HFF-Myc (cell line): ENCODE results near the gene SLC6A11.

Experiments
- DNase-seq: peaks from one replicate; pipeline ENCODE4 v3.0.0-alpha.2; 2011; ENCODE audit warnings: low read depth; ENCODE audit errors: extremely low read depth
- H3K4me3 ChIP-seq: replicated peaks from 2 replicates; pipeline ENCODE4 v1.5.1; 2011; ENCODE audit warnings: low read depth, mild to moderate bottlenecking, control low read depth, low read length
- CTCF ChIP-seq: IDR thresholded peaks from 2 replicates; pipeline ENCODE4 v1.5.1; 2012; ENCODE audit warnings: mild to moderate bottlenecking, low read depth, low read length, control low read depth; ENCODE audit errors: missing control alignments

The SLC6A11 gene

GRCh38 chr3:10929978-10930665, 114.1 kb downstream of the SLC6A11 start:
- no peak for TF ChIP-seq CTCF
- no peak overlapping the region for H3K4me3 ChIP-seq
- no peak for DNase-seq

GRCh38 chr3:10930666-10931040, 114.6 kb downstream of the SLC6A11 start:
- no peak overlapping the region for H3K4me3 ChIP-seq
- TF ChIP-seq CTCF, result no peak
- no peak for DNase-seq

- no peak for TF ChIP-seq CTCF
- H3K4me3 ChIP-seq, result no peak overlapping the region
- DNase-seq, result no peak
Observed at GRCh38 chr3:10932596-10932995, 116.6 kb downstream of the SLC6A11 start.

GRCh38 chr3:10933021-10933420, 117.0 kb downstream of the SLC6A11 start:
- no peak for DNase-seq
- H3K4me3 ChIP-seq, result no peak overlapping the region
- no peak for TF ChIP-seq CTCF

GRCh38 chr3:10933470-10933804, 117.4 kb downstream of the SLC6A11 start:
- no peak overlapping the region for H3K4me3 ChIP-seq
- no peak for DNase-seq
- no peak for TF ChIP-seq CTCF

- TF ChIP-seq CTCF, result no peak
- H3K4me3 ChIP-seq, result no peak overlapping the region
- no peak for DNase-seq
Observed at GRCh38 chr3:10933805-10934481, 117.9 kb downstream of the SLC6A11 start.
